Measurements from ENCODE around the gene CNKSR3. TPM values are rescaled to one million over a fixed set of nuclear protein-coding genes. Genes with fewer than 3 reads are reported as not detected.

The CNKSR3 gene
- total RNA-seq, 1 experiment from 2014 or later: 3.9 TPM

DNA sequence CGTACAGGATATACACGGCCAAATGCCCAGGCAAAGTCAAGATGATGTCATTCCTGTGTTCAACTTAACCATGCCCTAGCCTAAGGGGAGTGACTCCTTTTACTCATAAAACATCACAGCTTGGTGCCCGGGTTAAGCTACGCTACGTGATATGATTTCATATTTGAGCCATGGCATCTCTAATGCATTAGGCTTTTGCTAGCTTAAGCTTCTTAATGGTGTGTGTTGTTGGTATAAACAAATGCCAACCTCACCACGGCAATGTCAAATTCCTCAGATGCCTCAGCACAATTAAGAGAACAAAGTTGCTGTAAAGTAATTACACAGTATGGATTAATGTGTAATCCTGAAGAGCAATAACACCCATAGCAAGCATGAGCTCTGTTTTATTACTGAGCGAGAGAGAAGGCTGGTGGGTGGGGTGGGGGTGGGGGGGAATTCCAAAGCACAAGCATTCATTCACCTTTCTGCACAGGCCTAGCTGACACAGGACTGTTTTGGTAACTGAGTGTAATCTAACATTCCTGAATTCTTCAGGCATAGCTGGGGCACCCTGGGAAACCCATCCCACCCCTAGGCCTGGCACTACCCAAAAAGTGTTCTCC, 44.7 kb upstream of the CNKSR3 start:
- no peak overlapping the region for H3K4me3 Mint-ChIP-seq (ENCODE audit: unreplicated experiment)
- no TSS peak for BruUV-seq (replicated peaks)

GRCh38 chr6:154554491-154554890, 44.0 kb upstream of the CNKSR3 start:
- CTCF ChIA-PET: interaction anchor here (0.7 kb wide), 1 partner anchor 62 kb away, joined by 3 read pairs; no protein-coding TSS in a partner anchor
- BruUV-seq (replicated peaks): no TSS peak
- no peak overlapping the region for H3K27ac Mint-ChIP-seq (ENCODE audit: low read depth, unreplicated experiment)
- intact Hi-C loops (cut with micrococcal nuclease): no loop called here
- no peak overlapping the region for H3K4me3 Mint-ChIP-seq (ENCODE audit: unreplicated experiment)
- H3K9me3 Mint-ChIP-seq (ENCODE audit: unreplicated experiment): no peaks in the 10 kb centered on the region
- no peak for TF ChIP-seq CTCF (IDR thresholded peaks at IDR 0.05; ENCODE audit: unreplicated experiment)
- no peaks in the 10 kb centered on the region for H3K4me1 Mint-ChIP-seq (ENCODE audit: insufficient read depth, unreplicated experiment)
- DNase-seq (ENCODE audit: unreplicated experiment): no peak
- peaks cover 5% of the 10 kb centered on the region for H3K36me3 Mint-ChIP-seq (ENCODE audit: insufficient read depth, unreplicated experiment)
- H3K27me3 Mint-ChIP-seq (ENCODE audit: insufficient read depth, unreplicated experiment): no peaks in the 10 kb centered on the region
- POLR2A ChIA-PET: interaction anchor here (1.2 kb wide), 1 partner anchor 44 kb away, joined by 5 read pairs; the partner anchor contains the start of gene CNKSR3

More for the DNA sequence above, 44.7 kb upstream of the CNKSR3 start:
- TF ChIP-seq CTCF (IDR thresholded peaks at IDR 0.05; ENCODE audit: unreplicated experiment): no peak
- no peaks in the 10 kb centered on the region for H3K4me1 Mint-ChIP-seq (ENCODE audit: insufficient read depth, unreplicated experiment)
- peaks cover 5% of the 10 kb centered on the region for H3K36me3 Mint-ChIP-seq (ENCODE audit: insufficient read depth, unreplicated experiment)
- peak; percentile 74 for DNase-seq (ENCODE audit: unreplicated experiment)
- ChIA-PET CTCF (interaction anchor here (0.7 kb wide), 1 partner anchor 61 kb away, joined by 3 read pairs; no protein-coding TSS in a partner anchor), POLR2A (interaction anchor here (1.2 kb wide), 1 partner anchor 45 kb away, joined by 5 read pairs; the partner anchor contains the start of gene CNKSR3)
- H3K27ac Mint-ChIP-seq (ENCODE audit: low read depth, unreplicated experiment): no peak overlapping the region
- intact Hi-C loops (cut with micrococcal nuclease): no loop called here
- H3K9me3 Mint-ChIP-seq (ENCODE audit: unreplicated experiment): no peaks in the 10 kb centered on the region
- no peaks in the 10 kb centered on the region for H3K27me3 Mint-ChIP-seq (ENCODE audit: insufficient read depth, unreplicated experiment)

GRCh38 chr6:154550779-154551178, 40.3 kb upstream of the CNKSR3 start:
- TF ChIP-seq CTCF (IDR thresholded peaks at IDR 0.05; ENCODE audit: unreplicated experiment): no peak
- Mint-ChIP-seq H3K4me3 (ENCODE audit: unreplicated experiment) (no peak overlapping the region), H3K27ac (ENCODE audit: low read depth, unreplicated experiment) (no peak overlapping the region), H3K36me3 (ENCODE audit: insufficient read depth, unreplicated experiment) (no peaks in the 10 kb centered on the region), H3K4me1 (ENCODE audit: insufficient read depth, unreplicated experiment) (no peaks in the 10 kb centered on the region), H3K9me3 (ENCODE audit: unreplicated experiment) (no peaks in the 10 kb centered on the region), H3K27me3 (ENCODE audit: insufficient read depth, unreplicated experiment) (no peaks in the 10 kb centered on the region)
- POLR2A ChIA-PET: no interaction called here
- no TSS peak for BruUV-seq (replicated peaks)
- no peak for DNase-seq (ENCODE audit: unreplicated experiment)
- CTCF ChIA-PET: interaction anchor here (0.6 kb wide), 1 partner anchor 19 kb away, joined by 3 read pairs; no protein-coding TSS in a partner anchor
- intact Hi-C loops (cut with micrococcal nuclease): no loop called here

- CTCF ChIA-PET: no interaction called here
- POLR2A ChIA-PET: no interaction called here
Measured at GRCh38 chr6:154549179-154549578, 38.7 kb upstream of the CNKSR3 start.

More at GRCh38 chr6:154549179-154549578, 38.7 kb upstream of the CNKSR3 start:
- DNase-seq (ENCODE audit: unreplicated experiment): no peak
- H3K36me3 Mint-ChIP-seq (ENCODE audit: insufficient read depth, unreplicated experiment): no peaks in the 10 kb centered on the region
- no peaks in the 10 kb centered on the region for H3K4me1 Mint-ChIP-seq (ENCODE audit: insufficient read depth, unreplicated experiment)
- no peak for TF ChIP-seq CTCF (IDR thresholded peaks at IDR 0.05; ENCODE audit: unreplicated experiment)
- no peak overlapping the region for H3K27ac Mint-ChIP-seq (ENCODE audit: low read depth, unreplicated experiment)
- no TSS peak for BruUV-seq (replicated peaks)
- H3K27me3 Mint-ChIP-seq (ENCODE audit: insufficient read depth, unreplicated experiment): no peaks in the 10 kb centered on the region
- intact Hi-C loops (cut with micrococcal nuclease): no loop called here
- no peaks in the 10 kb centered on the region for H3K9me3 Mint-ChIP-seq (ENCODE audit: unreplicated experiment)
- H3K4me3 Mint-ChIP-seq (ENCODE audit: unreplicated experiment): no peak overlapping the region

Data from MCF 10A (cell line).